ENCODE measurements around the gene TAOK1. TPM values are rescaled to one million over a fixed set of nuclear protein-coding genes. Genes with fewer than 3 reads are reported as not detected.

TAOK1 gene
- total and polyA plus RNA-seq, 9 of the 15 experiments (the other 6 are each of a cell fraction or from before 2014, with no cell fraction given) = 3.2 to 33.1 (median 16.5) TPM

- POLR2A ChIA-PET = no interaction called here
- no peaks in the 10 kb centered on the region for H3K4me1 ChIP-seq (replicated peaks in 1 of 2; ENCODE audit: control insufficient read depth in 2 of 2, insufficient read depth in 2 of 2, low read length in 2 of 2)
- no peaks in the 10 kb centered on the region for H3K9me3 ChIP-seq (replicated peaks; ENCODE audit: control insufficient read depth, insufficient read depth, low read depth, low read length)
- no peaks in the 10 kb centered on the region for H3K9me1 ChIP-seq (ENCODE audit: control insufficient read depth, insufficient read depth, low read length)
- ATAC-seq = no peak
- H3K27me3 ChIP-seq (ENCODE audit: control insufficient read depth in 2 of 2, insufficient read depth in 2 of 2, low read length in 2 of 2) = no peaks in the 10 kb centered on the region
- CTCF ChIA-PET (ENCODE audit: low intra/inter-chr PET ratio) = no interaction called here
- TF ChIP-seq USF1 (CRISPR knock-in tag; IDR thresholded peaks at IDR 0.05) = no peak
- TF ChIP-seq ZSCAN29 (IDR thresholded peaks at IDR 0.05) = no peak
- TF ChIP-seq ZNF79 (CRISPR knock-in tag; IDR thresholded peaks at IDR 0.05; ENCODE audit: low read depth) = no peak
- no peak for TF ChIP-seq PYGO2 (tag; IDR thresholded peaks at IDR 0.05)
- no peak for TF ChIP-seq ZNF717 (CRISPR knock-in tag; IDR thresholded peaks at IDR 0.05)
- no peak for TF ChIP-seq ZNF197 (CRISPR knock-in tag; IDR thresholded peaks at IDR 0.05; ENCODE audit: low read depth)
- no peak for TF ChIP-seq MBD1 (CRISPR knock-in tag; IDR thresholded peaks at IDR 0.05)
- no peak for TF ChIP-seq RFX5 (IDR thresholded peaks at IDR 0.05; ENCODE audit: low read depth, low read length)
- TF ChIP-seq ZFPM2 (CRISPR knock-in tag; IDR thresholded peaks at IDR 0.05) = no peak
- TF ChIP-seq KLF10 (CRISPR knock-in tag; IDR thresholded peaks at IDR 0.05) = no peak
- no peak for TF ChIP-seq UBTF (IDR thresholded peaks at IDR 0.05; ENCODE audit: borderline replicate concordance in 1 of 2, low read depth in 2 of 2, low read length in 2 of 2)
- TF ChIP-seq ZNF3 (CRISPR knock-in tag; IDR thresholded peaks at IDR 0.05) = no peak
- no peak for TF ChIP-seq PHB2 (IDR thresholded peaks at IDR 0.05; ENCODE audit: low read depth)
- TF ChIP-seq CAMTA2 (CRISPR knock-in tag; conservative IDR thresholded peaks at IDR 0.05) = no peak
- DNase-seq (ENCODE audit: extremely low read depth in 1 of 4, low spot score in 3 of 4) = no peak
- no peaks in the 10 kb centered on the region for H4K20me1 ChIP-seq (replicated peaks; ENCODE audit: control insufficient read depth, insufficient read depth, low read length)
- BruUV-seq (replicated peaks) = no TSS peak
- no peak overlapping the region for H3K4me2 ChIP-seq (ENCODE audit: insufficient read depth, low read length)
- peaks cover 59% of the 10 kb centered on the region for H3K36me3 ChIP-seq (ENCODE audit: control insufficient read depth, insufficient read depth, low read length)
- 94% methylated on average over 1 of the region's 1 CpG for WGBS (ENCODE audit: insufficient coverage, low coverage, missing lambda C conversion rate)
- in situ Hi-C loops (cut with MboI) (no loop called here), intact Hi-C loops (cut with micrococcal nuclease) (no loop called here)
- no peak for FAIRE-seq
- no peak overlapping the region for H3K9ac ChIP-seq (ENCODE audit: insufficient read depth in 1 of 2, low read depth in 2 of 2, low read length in 2 of 2)
- no peak overlapping the region for H2AFZ ChIP-seq (ENCODE audit: low read depth, low read length)
- no peak overlapping the region for H3K4me3 ChIP-seq
- H3K27ac ChIP-seq (ENCODE audit: extremely low read depth, low read depth, low read length) = no peak overlapping the region
- H3K79me2 ChIP-seq (ENCODE audit: control insufficient read depth, insufficient read depth, low read length) = no peaks in the 10 kb centered on the region
These were observed 128.2 kb downstream of the TAOK1 start for GRCh38 chr17:29518359-29518758.

Measured in K562 (cell line).